ENCODE data around the gene AP1G1. TPM values are rescaled to one million over a fixed set of nuclear protein-coding genes. Genes with fewer than 3 reads are reported as not detected.

AP1G1 gene
- total and polyA plus RNA-seq, 2 of the 8 experiments (the other 6 are each of a cell fraction or from before 2014, with no cell fraction given) = 43.9 to 68.4 TPM

- Histone ChIP-seq H3K36me3 (ENCODE audit: control insufficient read depth in 2 of 4, insufficient read depth in 4 of 4, low read length in 3 of 4) (peaks cover 7 to 19% (median 12%) of the 10 kb centered on the region in 4 experiments; a peak in 5 of 8 replicates), H4K8ac (ENCODE audit: extremely low read depth, insufficient read depth, low read length) (peak within 1 kb of the TSS; percentile 96), H3K4me1 (replicated peaks in 1 of 4; ENCODE audit: control insufficient read depth in 3 of 4, insufficient read depth in 4 of 4, low read length in 3 of 4) (peaks cover 0 to 5% (median 0%) of the 10 kb centered on the region in 4 experiments; a peak in 2 of 7 replicates), H3K4ac (replicated peaks; ENCODE audit: insufficient read length, low read depth, low read length) (peak within 1 kb of the TSS; percentile 73), H3K4me3 (ENCODE audit: extremely low read depth in 1 of 4, insufficient read depth in 2 of 4, low read depth in 3 of 4, low read length in 4 of 4) (peak within 1 kb of the TSS; percentile 78 to 97 (median 94)), H4K91ac (replicated peaks; ENCODE audit: insufficient read length, low read length) (peak within 1 kb of the TSS; percentile 17), H3K79me1 (ENCODE audit: low read depth, low read length) (peaks cover 11% of the 10 kb centered on the region; the same call in 1 of the 2 replicates), H3K18ac (ENCODE audit: extremely low read depth, low read length) (no peak within 1 kb of the TSS; the same call in none of the 2 replicates), H4K5ac (ENCODE audit: insufficient read length, low read depth, low read length) (peak within 1 kb of the TSS; percentile 55), H3K79me2 (ENCODE audit: control insufficient read depth in 1 of 2, insufficient read depth in 2 of 2, low read length in 2 of 2) (peaks cover 11 to 21% of the 10 kb centered on the region in 2 experiments), H2AFZ (ENCODE audit: low read length) (peak within 1 kb of the TSS; percentile 43; the same call in 1 of the 2 replicates), H2BK120ac (replicated peaks; ENCODE audit: low read depth, low read length) (no peak within 1 kb of the TSS), H2BK12ac (ENCODE audit: low read depth, low read length) (peak within 1 kb of the TSS; percentile 27; the same call in 1 of the 2 replicates), H3K9me3 (ENCODE audit: insufficient read depth in 2 of 2, low read depth in 1 of 2, low read length in 1 of 2) (no peaks in the 10 kb centered on the region), H3K14ac (ENCODE audit: insufficient read length) (no peak within 1 kb of the TSS), H2BK15ac (ENCODE audit: low read length) (no peak within 1 kb of the TSS), H3K23me2 (ENCODE audit: low read depth, low read length) (peaks cover 6% of the 10 kb centered on the region), H3K4me2 (ENCODE audit: insufficient read depth in 1 of 2, low read depth in 2 of 2, low read length in 2 of 2) (peak within 1 kb of the TSS; percentile 78 to 90), H4K20me1 (replicated peaks in 1 of 2; ENCODE audit: control insufficient read depth in 1 of 2, insufficient read depth in 2 of 2, low read length in 2 of 2) (peaks cover 0 to 7% of the 10 kb centered on the region in 2 experiments), H3K23ac (ENCODE audit: insufficient read length) (no peak within 1 kb of the TSS), H2BK5ac (ENCODE audit: low read depth, low read length) (peak within 1 kb of the TSS; percentile 75), H2AK5ac (ENCODE audit: low read depth, low read length) (no peak within 1 kb of the TSS), H2BK20ac (ENCODE audit: low read length) (no peak within 1 kb of the TSS), H3K27ac (ENCODE audit: low read depth, low read length) (peak within 1 kb of the TSS; percentile 87), H3K9ac (replicated peaks in 1 of 4; ENCODE audit: extremely low read depth in 1 of 4, low read depth in 3 of 4, low read length in 3 of 4) (peak within 1 kb of the TSS; percentile 81 to 94 (median 88)), H3K27me3 (replicated peaks in 1 of 4; ENCODE audit: control insufficient read depth in 3 of 4, extremely low read depth in 1 of 4, insufficient read depth in 3 of 4, low read length in 3 of 4) (no peaks in the 10 kb centered on the region), H3K56ac (replicated peaks; ENCODE audit: insufficient read length, low read depth, low read length) (peak within 1 kb of the TSS; percentile 87)
- CTCF ChIA-PET (ENCODE audit: partially characterized antibody) = interaction anchor here (1.3 kb wide), 1 partner anchor 12 kb away, joined by 3 read pairs; no protein-coding TSS in a partner anchor
- POLR2A ChIA-PET (ENCODE audit: partially characterized antibody) = interaction anchor here (0.6 to 3.0 kb wide), 11 partner anchors 10 to 1061 kb away, joined by 3 to 11 read pairs (median 3); partner anchors contain the start of genes AP1G1 and ZNF821
- FAIRE-seq (no peak), DNase-seq (ENCODE audit: low read depth in 1 of 2, low spot score in 2 of 2) (peak; percentile 50 to 98)
- WGBS, 2 experiments (ENCODE audit: extremely low coverage in 1 of 2, insufficient coverage in 1 of 2, insufficient read length in 1 of 2, insufficient replicate concordance in 2 of 2, low coverage in 1 of 2, low lambda C conversion rate in 2 of 2, missing lambda C conversion rate in 1 of 2) = 4% methylated on average over 44 of the region's 62 CpGs; no CpG with 5 or more reads in 1 of the 2 experiments
- TF ChIP-seq ASH2L (IDR thresholded peaks at IDR 0.05; ENCODE audit: low read length) (peak; percentile 97), YY1 (IDR thresholded peaks at IDR 0.05; ENCODE audit: low read depth, low read length) (peak; percentile 75; the same call in 1 of the 2 replicates), POU5F1 (IDR thresholded peaks at IDR 0.05; ENCODE audit: low read depth, low read length) (no peak), TBP (IDR thresholded peaks at IDR 0.05; ENCODE audit: low read depth, low read length) (peak; percentile 79; the same call in 1 of the 2 replicates), RXRA (IDR thresholded peaks at IDR 0.05; ENCODE audit: insufficient read depth, low read depth, low read length) (0 out of 2 replicates have a peak, but pooled peaks have one; percentile 4), KDM1A (IDR thresholded peaks at IDR 0.05; ENCODE audit: borderline replicate concordance, low read length) (no peak), EGR1 (IDR thresholded peaks at IDR 0.05; ENCODE audit: borderline replicate concordance, low read depth, low read length) (no peak), SIN3A (conservative IDR thresholded peaks at IDR 0.05 in 1 of 2, IDR thresholded peaks at IDR 0.05 in 1 of 2; ENCODE audit: low read depth in 1 of 2, low read length in 2 of 2) (peak; percentile 52 to 79; a peak in 1 of 4 replicates), ZNF274 (IDR thresholded peaks at IDR 0.05; ENCODE audit: borderline replicate concordance, extremely low read depth, low read length) (no peak), BCL11A (IDR thresholded peaks at IDR 0.05; ENCODE audit: low read depth in 2 of 2, low read length in 2 of 2) (no peak), EZH2 (IDR thresholded peaks at IDR 0.05; ENCODE audit: low read depth, low read length, severe bottlenecking) (no peak)
Observed at GRCh38 chr16:71845639-71846430, 37.2 kb upstream of the AP1G1 start, which contains the start of gene ATXN1L. Gene ATXN1L, plus strand, starts transcription at chr16:71845976. Its CDS starts 3,765 bp downstream, at chr16:71849741.
